HG02981 (cell line): Measurements from ENCODE around the gene SH2D7.
"Not testable (repeated sequence)": the region's sequence is repeated elsewhere in the genome, so short reads cannot be mapped to it uniquely, and the experiment has no call there.

Experiments used
- ATAC-seq: cut with Tn5 transposase; IDR thresholded peaks from one replicate; pipeline ENCODE4 v1.9.1; 2021; ENCODE audit warnings: mild to moderate bottlenecking, moderate library complexity; ENCODE audit not compliant: unreplicated experiment

Gene SH2D7

DNA sequence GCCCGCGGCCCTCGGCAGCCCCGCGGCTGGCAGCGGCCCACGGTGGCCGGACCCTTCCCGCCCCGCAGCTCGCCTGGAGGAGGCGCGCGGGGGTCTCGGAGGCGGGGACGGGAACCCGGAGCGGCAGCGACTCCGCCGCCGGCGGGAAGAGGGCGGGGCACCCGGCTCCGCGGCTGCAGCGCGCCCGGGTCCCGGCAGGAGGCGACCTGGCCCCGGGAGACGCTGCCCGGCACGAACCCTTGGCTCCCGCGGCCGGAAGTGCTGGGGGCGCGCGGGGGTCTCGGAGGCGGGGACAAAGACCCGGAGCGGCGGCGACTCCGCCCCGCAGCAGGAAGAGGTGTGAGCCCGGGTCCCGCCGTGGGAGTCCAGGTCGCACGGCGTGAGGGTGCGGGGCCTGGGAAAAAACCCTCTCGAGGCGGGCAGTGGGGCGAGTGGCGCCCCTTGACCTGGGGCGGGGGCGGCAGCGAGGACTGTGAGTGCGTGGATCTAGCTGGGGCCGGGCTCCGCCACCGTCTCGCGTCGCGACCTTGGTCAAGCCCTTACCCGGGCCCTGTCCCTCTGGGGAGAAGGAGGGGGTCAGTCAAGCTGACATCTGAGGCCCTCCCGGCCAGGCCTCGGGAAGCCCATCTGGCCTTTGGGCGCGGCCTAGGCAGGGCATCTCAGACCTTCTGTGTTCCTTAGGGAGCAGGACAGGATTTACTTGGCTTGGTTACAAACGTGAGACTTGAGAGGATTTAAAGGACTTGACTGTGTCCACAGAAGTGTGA is 39.1 kb downstream of the SH2D7 start, which contains the start of gene CIB2:
Gene CIB2, minus strand, starts transcription at position 151 of the 767 bp plus-strand sequence. CDS start 230 bp downstream, outside the sequence.
- ATAC-seq, result no peak

DNA sequence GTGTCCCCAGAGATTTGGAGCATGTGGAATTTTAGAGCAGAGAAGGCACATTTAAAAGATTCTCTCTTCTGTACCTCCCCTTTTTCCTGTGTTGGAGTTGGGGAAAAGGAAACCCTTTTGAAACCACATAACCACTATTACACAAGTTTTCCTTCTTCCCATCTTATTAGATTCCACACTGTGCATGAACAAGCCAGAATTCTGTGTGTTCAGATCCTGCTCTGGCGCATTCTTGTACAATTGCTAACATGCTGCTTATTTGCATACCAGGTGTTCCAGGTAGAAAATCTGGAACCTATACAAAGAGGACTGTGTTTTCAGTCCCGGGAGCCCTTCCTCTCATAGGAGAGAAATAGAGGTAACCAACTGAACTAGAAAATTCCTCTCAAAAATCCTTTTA is 41.4 kb downstream of the SH2D7 start:
- no peak for ATAC-seq

DNA sequence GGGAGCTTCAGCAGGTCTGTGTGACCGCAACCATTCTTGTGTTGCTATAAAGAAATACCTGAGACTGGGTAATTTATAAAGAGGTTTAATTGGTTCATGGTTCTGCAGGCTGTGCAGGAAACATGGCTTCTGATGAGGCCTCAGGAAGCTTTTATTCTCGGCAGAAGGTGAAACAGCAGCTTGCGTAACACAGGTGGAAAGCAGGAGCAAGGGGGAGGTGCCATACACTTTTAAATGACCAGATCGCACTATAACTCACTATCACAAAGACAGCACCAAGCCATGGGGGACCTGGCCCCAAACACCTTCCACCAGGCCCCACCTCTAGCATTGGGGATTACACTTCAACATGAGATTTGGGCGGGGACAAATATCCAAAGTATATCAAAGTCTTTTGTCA is 47.2 kb downstream of the SH2D7 start:
- no peak for ATAC-seq

DNA sequence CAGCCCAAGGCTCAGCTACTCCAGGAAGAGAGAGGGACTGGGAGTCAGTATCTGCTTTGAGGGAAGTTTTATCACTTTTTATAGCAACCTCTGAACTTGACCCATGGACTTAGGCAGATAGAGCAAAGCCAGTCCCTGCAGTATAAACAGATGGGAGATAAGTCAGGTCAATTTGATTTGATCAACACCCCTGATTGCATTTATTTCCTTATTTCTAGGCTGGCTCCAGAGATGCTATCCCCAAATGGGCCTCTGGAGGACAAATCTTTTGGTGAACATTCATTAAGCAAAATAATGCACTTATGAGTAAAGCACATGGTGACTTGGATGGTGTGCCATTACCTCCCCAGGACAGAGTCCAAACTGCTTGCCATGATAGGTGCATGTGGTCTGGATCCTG is 47.9 kb downstream of the SH2D7 start:
- no peak for ATAC-seq

DNA sequence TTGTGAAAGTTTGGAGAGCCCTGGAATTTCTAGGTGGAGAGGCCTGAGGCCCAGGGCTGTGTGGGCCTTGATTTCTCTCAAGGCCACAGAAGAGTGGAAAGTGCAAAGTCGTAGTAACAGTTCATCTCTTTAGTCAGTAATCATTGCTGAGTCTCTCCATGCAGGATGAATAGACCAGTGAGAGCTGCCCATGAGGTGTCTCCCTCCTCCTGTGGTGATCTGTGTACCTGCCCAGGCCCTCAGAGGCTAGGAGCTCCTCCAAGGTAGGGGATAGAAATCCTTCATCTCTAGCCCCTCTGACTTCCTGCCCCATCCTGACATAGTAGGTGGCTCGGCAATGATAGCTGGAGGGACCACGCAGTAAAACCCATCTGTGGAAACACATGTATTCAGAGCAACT is 50.0 kb downstream of the SH2D7 start:
- no peak for ATAC-seq

DNA sequence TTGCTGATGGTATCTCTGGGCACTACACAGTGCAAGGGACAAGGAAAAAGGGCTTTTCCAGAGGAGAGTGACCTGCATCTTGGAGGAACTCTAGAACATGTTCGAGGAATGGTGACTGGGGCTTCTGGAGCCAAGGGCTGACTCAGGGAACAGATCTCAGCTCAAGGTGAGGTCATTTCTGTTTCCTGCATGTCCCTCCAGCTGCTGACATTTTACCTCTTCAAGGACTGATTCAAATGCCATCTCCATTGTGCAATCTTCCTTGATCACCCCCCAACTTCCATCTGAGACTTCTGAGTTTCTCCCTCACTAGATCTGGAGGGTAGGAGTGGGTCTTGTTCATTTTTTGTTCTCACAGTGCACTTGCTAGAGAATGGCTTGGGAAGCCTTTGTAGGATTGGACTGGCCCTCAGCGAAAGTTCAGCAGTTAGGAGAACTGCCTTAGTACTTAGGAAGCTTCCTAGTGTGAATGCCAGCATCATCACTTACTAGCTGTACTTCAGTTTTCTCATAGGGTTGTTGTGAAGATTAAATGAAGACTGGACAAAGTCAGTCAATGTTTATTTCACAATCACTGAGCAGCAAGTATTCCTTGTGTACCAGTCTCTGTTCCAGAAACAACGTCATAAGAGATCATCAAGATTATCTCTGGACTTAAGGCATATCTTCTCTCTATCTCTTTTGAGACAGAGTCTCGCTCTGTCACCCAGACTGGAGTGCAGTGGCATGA is 54.2 kb downstream of the SH2D7 start:
- no peak for ATAC-seq

DNA sequence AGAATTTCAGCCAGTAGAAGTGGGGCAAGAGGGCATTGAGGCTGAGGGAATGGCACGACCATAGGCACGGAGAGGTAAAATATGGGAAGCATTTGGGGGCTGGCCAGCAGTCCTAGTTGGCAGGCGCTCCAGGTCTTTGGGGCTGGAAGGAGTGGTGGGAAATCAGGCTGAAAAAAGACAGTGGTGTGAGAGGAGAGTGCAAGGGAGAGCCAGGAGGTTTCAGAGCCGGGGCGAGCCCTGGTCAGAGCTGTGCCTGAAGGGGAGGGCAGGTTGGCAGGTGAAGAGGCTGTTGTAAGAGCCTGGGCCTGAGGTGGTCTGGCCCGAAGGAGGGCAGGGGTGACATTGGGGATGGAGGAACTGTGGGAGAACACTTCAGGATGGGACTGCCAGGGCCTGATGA is 55.2 kb downstream of the SH2D7 start:
- no peak for ATAC-seq

DNA sequence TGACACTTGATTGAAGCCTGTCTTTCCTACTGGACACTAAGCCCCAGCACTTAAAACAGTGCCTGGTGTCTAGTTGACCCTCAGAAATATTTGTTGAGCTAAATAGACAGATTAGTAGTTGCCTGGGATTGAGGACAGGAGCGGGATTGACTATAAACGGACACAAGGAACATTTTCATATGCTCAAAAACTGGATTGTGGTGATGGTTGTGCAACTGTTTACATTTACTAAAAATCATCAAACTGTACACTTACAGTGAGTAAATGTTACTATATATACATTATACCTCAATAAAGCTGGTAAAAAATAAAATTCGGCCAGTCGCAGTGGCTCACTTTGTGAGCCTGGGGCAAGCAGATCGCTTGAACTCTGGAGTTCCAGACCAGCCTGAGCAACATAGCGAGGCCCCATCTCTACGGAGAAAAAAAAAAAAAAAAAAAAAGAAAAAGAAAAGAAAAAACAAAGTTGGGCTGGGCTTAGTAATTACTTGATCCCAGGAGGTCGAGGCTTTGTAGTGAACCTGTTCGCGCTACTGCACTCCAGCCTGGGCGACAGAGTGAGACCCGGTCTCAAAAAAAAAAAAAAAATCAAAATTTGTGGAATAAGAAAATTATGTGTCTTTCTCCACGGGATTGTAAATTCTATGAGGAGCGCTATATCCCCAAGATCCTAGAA is 56.2 kb downstream of the SH2D7 start:
- ATAC-seq, result peak; percentile 3

DNA sequence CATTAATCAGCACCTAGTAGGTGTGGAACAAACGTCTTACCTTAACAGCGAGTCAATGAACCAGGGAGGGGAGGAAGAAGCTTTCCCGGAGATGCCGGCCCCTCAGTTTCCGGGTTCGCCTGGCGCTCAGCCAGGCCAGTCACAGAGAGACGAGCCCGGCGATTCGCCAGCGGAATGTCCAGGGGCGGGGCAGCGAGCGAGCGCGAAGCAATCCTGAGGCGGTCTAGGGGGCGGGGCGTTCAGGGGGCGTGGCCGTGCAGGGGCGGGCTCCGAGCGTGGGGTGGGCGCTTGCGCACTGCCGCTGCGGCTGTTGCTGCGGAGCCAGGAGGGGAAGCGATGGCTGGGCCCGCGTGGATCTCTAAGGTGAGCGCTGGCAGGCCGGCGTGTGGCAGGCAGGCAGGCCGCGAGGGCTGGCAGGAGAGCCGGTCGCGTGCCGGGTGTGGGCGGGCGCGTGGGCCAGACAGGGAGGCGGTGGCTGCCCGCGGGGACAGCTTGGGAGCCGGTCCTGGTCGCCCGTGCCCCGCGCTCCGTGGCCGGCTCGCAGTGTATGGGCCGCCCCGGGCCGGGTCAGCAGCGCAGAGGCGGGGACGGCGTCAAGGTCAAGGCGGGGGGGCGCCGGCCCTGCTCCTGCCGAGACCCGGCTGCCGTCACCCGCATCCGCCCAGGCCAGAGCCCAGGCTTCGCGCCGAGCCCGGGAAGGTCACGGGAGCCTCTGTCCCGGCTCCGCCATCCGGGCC is 56.9 kb downstream of the SH2D7 start, which contains the start of gene IDH3A:
Gene IDH3A, plus strand, starts transcription at position 295 of the 737 bp plus-strand sequence. Its CDS starts 42 bp downstream, at position 337.
- ATAC-seq, result peak; percentile 84

DNA sequence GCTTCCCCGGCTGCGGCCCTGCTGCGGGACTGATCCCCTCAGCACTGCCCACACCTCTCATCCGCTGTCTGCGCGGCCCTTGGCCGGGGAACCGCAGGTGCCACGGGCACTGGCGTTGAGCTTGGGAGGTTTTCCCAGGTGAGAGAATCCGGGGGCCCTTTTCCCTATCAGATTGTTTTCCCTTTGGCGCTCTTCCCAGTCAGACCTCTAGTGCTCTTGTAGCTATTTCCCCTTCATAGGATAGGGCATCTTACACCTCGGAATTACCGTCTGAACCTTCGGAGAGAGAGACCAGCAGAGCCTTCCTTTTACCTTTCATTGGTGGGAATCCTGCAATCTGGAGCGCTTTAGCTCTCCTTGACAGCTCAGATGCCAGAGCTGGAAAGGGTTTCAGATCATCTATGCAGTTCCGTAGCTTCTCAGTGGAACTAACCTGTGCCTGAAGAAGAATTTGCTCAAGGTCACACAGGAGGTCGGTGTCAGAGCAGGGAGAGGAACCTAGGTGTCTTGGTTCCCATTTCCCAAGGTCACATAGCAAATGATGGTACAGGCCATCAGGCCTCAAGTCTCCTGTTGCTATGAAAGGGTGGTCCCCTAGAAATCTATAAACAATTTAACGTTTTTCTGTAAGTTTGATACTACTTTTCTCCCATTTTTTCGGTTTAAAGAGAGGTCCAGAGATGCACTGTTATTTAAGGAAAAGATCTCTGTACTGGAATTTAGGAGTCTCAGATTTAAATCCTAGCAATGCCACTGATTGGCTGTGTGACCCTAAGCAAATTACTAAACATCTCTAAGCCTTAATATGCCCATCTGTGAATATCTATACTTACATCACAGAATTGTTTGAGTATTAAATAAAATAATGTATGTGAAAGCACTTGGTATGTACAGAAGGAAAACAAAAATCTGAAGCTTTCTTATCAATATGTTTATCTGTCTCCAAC is 57.7 kb downstream of the SH2D7 start:
- no peak for ATAC-seq

DNA sequence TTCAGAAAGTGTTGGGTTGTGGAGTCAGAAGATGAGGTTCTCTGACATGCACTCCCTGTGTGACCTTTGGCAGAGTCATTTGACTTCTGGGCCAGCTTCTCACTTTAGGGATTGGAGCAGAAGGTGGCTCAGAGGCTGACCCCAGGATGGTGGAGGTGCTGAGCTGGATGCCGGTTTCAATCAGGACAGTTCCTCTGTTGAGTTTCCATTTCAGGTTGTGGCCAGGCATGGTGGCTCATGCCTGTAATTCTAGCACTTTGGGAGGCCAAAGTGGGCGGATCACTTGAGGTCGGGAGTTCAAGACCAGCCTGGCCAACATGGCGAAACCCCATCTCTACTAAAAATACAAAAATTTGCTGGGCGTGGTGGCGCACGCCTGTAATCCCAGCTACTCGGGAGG is 58.7 kb downstream of the SH2D7 start:
- not testable (repeated sequence) for ATAC-seq
